NCI-H526 treated with DMSO at 0.1 percent for 48 hours (cell line): ENCODE measurements around the gene RBMS3.

ENCODE experiments used
- DNase-seq: peaks from one replicate; lab custom pipeline; 2025; lab: John Stamatoyannopoulos, UW

Gene RBMS3

GRCh38 chr3:29277249-29277648 is 3.6 kb upstream of the RBMS3 start:
- DNase-seq, result no peak

- DNase-seq, result no peak
Observed at GRCh38 chr3:29279286-29279685, 1.6 kb upstream of the RBMS3 start.

GRCh38 chr3:29279806-29280205 is 1.1 kb upstream of the RBMS3 start:
- no peak for DNase-seq

- no peak for DNase-seq
Observed at GRCh38 chr3:29281094-29281343, 148 bp downstream of the RBMS3 start.

- DNase-seq, result no peak
Observed at GRCh38 chr3:29281344-29282241, 722 bp downstream of the RBMS3 start.

GRCh38 chr3:29282427-29283230 is 1.8 kb downstream of the RBMS3 start:
- DNase-seq, result no peak

GRCh38 chr3:29283231-29284119 is 2.6 kb downstream of the RBMS3 start:
- DNase-seq, result no peak

GRCh38 chr3:29284497-29284896 is 3.6 kb downstream of the RBMS3 start:
- no peak for DNase-seq

GRCh38 chr3:29285471-29286071 is 4.7 kb downstream of the RBMS3 start:
- DNase-seq, result no peak

- no peak for DNase-seq
Observed at GRCh38 chr3:29286478-29287240, 5.8 kb downstream of the RBMS3 start.

GRCh38 chr3:29290596-29290995 is 9.7 kb downstream of the RBMS3 start:
- no peak for DNase-seq

- no peak for DNase-seq
Observed at GRCh38 chr3:29291260-29291981, 10.6 kb downstream of the RBMS3 start.

- DNase-seq, result no peak
Observed at GRCh38 chr3:29291982-29292363, 11.1 kb downstream of the RBMS3 start.

- no peak for DNase-seq
Observed at GRCh38 chr3:29293421-29293820, 12.6 kb downstream of the RBMS3 start.

GRCh38 chr3:29297998-29298397 is 17.1 kb downstream of the RBMS3 start:
- no peak for DNase-seq

- no peak for DNase-seq
Observed at GRCh38 chr3:29301332-29302019, 20.6 kb downstream of the RBMS3 start.

- DNase-seq, result no peak
Observed at GRCh38 chr3:29302619-29303018, 21.7 kb downstream of the RBMS3 start.

GRCh38 chr3:29307295-29307694 is 26.4 kb downstream of the RBMS3 start:
- DNase-seq, result no peak

GRCh38 chr3:29310865-29311264 is 30.0 kb downstream of the RBMS3 start:
- DNase-seq, result no peak

GRCh38 chr3:29311795-29312194 is 30.9 kb downstream of the RBMS3 start:
- no peak for DNase-seq
